ENCODE results near the gene MUC4. TPM values are rescaled to one million over a fixed set of nuclear protein-coding genes. Genes with fewer than 3 reads are reported as not detected.

Gene MUC4
- total and polyA plus RNA-seq, 4 donors: not detected

- H3K4me1 ChIP-seq (ENCODE audit: control insufficient read depth in 4 of 4, insufficient read depth in 4 of 4, low read length in 3 of 4): peaks cover 0 to 2% (median 0%) of the 10 kb centered on the region in 4 donors
- H3K27me3 ChIP-seq (ENCODE audit: control insufficient read depth in 4 of 4, insufficient read depth in 4 of 4, low read length in 3 of 4): no peaks in the 10 kb centered on the region
- H3K9ac ChIP-seq (ENCODE audit: low read depth in 1 of 2, low read length in 2 of 2): no peak overlapping the region
- H3K9me3 ChIP-seq (ENCODE audit: control insufficient read depth in 4 of 4, low read length in 3 of 4): no peaks in the 10 kb centered on the region
- WGBS: 88% methylated on average over 29 of the region's 29 CpGs
- no peaks in the 10 kb centered on the region for H3K36me3 ChIP-seq (ENCODE audit: control insufficient read depth in 4 of 4, insufficient read depth in 3 of 4, low read depth in 1 of 4, low read length in 3 of 4)
- TF ChIP-seq ZBTB33 (IDR thresholded peaks at IDR 0.05) (no peak), CTCF (IDR thresholded peaks at IDR 0.05; ENCODE audit: low read depth, low read length, missing input control) (no peak), NR2F2 (IDR thresholded peaks at IDR 0.05) (no peak), HNF4G (IDR thresholded peaks at IDR 0.05) (no peak), EGR1 (IDR thresholded peaks at IDR 0.05; ENCODE audit: low read depth in 2 of 2) (no peak), FOXA1 (IDR thresholded peaks at IDR 0.05) (no peak), TAF1 (conservative IDR thresholded peaks at IDR 0.05) (no peak)
- no peak overlapping the region for H3K4me3 ChIP-seq (ENCODE audit: low read depth in 1 of 3, low read length in 3 of 3)
- no peak overlapping the region for H3K27ac ChIP-seq (ENCODE audit: low read depth in 1 of 2, low read length in 2 of 2)
- no peak for DNase-seq (ENCODE audit: low spot score)
Measured at GRCh38 chr3:195834675-195835583, 23.2 kb upstream of the MUC4 start.

GRCh38 chr3:195829897-195830254 is 18.1 kb upstream of the MUC4 start:
- no peaks in the 10 kb centered on the region for H3K9me3 ChIP-seq (ENCODE audit: control insufficient read depth in 4 of 4, low read length in 3 of 4)
- no peaks in the 10 kb centered on the region for H3K4me1 ChIP-seq (ENCODE audit: control insufficient read depth in 4 of 4, insufficient read depth in 4 of 4, low read length in 3 of 4)
- H3K36me3 ChIP-seq (ENCODE audit: control insufficient read depth in 4 of 4, insufficient read depth in 3 of 4, low read depth in 1 of 4, low read length in 3 of 4): no peaks in the 10 kb centered on the region
- no peaks in the 10 kb centered on the region for H3K27me3 ChIP-seq (ENCODE audit: control insufficient read depth in 4 of 4, insufficient read depth in 4 of 4, low read length in 3 of 4)
- DNase-seq (ENCODE audit: low spot score): no peak
- H3K4me3 ChIP-seq (ENCODE audit: low read depth in 1 of 3, low read length in 3 of 3): no peak overlapping the region
- TF ChIP-seq CTCF (IDR thresholded peaks at IDR 0.05; ENCODE audit: low read depth, low read length, missing input control): no peak
- no peak for TF ChIP-seq NR2F2 (IDR thresholded peaks at IDR 0.05)
- TF ChIP-seq ZBTB33 (IDR thresholded peaks at IDR 0.05): no peak
- no peak for TF ChIP-seq RXRA (IDR thresholded peaks at IDR 0.05)
- TF ChIP-seq JUND (IDR thresholded peaks at IDR 0.05): no peak
- no peak for TF ChIP-seq HNF4A (conservative IDR thresholded peaks at IDR 0.05)
- no peak for TF ChIP-seq EGR1 (IDR thresholded peaks at IDR 0.05; ENCODE audit: low read depth in 2 of 2)
- TF ChIP-seq MAX (IDR thresholded peaks at IDR 0.05): no peak
- no peak for TF ChIP-seq REST (IDR thresholded peaks at IDR 0.05)
- WGBS: 72% methylated on average over 16 of the region's 16 CpGs
- H3K27ac ChIP-seq (ENCODE audit: low read depth in 1 of 2, low read length in 2 of 2): no peak overlapping the region
- H3K9ac ChIP-seq (ENCODE audit: low read depth in 1 of 2, low read length in 2 of 2): no peak overlapping the region

Measured in liver (tissue), 9 donors.